Right lung (tissue), 10 donors: ENCODE data around the gene SLC25A38. TPM values are rescaled to one million over a fixed set of nuclear protein-coding genes. Genes with fewer than 3 reads are reported as not detected.
"Not testable (repeated sequence)": the region's sequence is repeated elsewhere in the genome, so short reads cannot be mapped to it uniquely, and the experiment has no call there.

Experiments used
- DNase-seq, 2 donors: peaks; one replicate each; pipeline ENCODE4 v3.0.0-alpha.2; 2013
- long read RNA-seq, 8 donors: transcript quantifications; one replicate each; lab custom pipeline, GENCODE V29; 2026
- polyA plus RNA-seq, 5 donors: library from polyadenylated mRNA; unstranded; fragments of 120-200 nt; gene quantifications; one replicate each; pipeline versions ENCODE4 v1.2.1 to v1.2.3, GENCODE V29; 2013; ENCODE audit warnings: inconsistent platforms in 1 of 5, low replicate concordance in 1 of 5; ENCODE audit not compliant: insufficient read length in 5 of 5, insufficient read depth in 1 of 5

SLC25A38 gene
- 10 to 100 TPM; 35.7 to 44.0 (median 38.8) TPM for polyA plus RNA-seq
- long read RNA-seq, donor 1, transcript SLC25A38-201 (7 exons, 2,147 nt) = major isoform, 19 of 35 reads
- long read RNA-seq, donor 1, partial matches to known transcripts = 16 of 35 reads
- long read RNA-seq, donor 1, other reads (novel, unspliced or antisense) = 0 of 35 reads
- long read RNA-seq, donor 2, transcript SLC25A38-201 (7 exons, 2,147 nt) = major isoform, 16 of 16 reads
- long read RNA-seq, donor 2, partial matches to known transcripts = 0 of 16 reads
- long read RNA-seq, donor 2, other reads (novel, unspliced or antisense) = 0 of 16 reads
- long read RNA-seq, donor 3, transcript SLC25A38-201 (7 exons, 2,147 nt) = major isoform, 10 of 16 reads
- long read RNA-seq, donor 3, partial matches to known transcripts = 6 of 16 reads
- long read RNA-seq, donor 3, other reads (novel, unspliced or antisense) = 0 of 16 reads
- long read RNA-seq, donor 4, transcript SLC25A38-201 (7 exons, 2,147 nt) = major isoform, 11 of 11 reads
- long read RNA-seq, donor 4, partial matches to known transcripts = 0 of 11 reads
- long read RNA-seq, donor 4, other reads (novel, unspliced or antisense) = 0 of 11 reads
- long read RNA-seq, donor 5, transcript SLC25A38-201 (7 exons, 2,147 nt) = major isoform, 14 of 20 reads
- long read RNA-seq, donor 5, partial matches to known transcripts = 6 of 20 reads
- long read RNA-seq, donor 5, other reads (novel, unspliced or antisense) = 0 of 20 reads
- long read RNA-seq, donor 6, transcript SLC25A38-201 (7 exons, 2,147 nt) = major isoform, 12 of 12 reads
- long read RNA-seq, donor 6, partial matches to known transcripts = 0 of 12 reads
- long read RNA-seq, donor 6, other reads (novel, unspliced or antisense) = 0 of 12 reads
- long read RNA-seq, donor 7, transcript SLC25A38-201 (7 exons, 2,147 nt) = major isoform, 8 of 8 reads
- long read RNA-seq, donor 7, partial matches to known transcripts = 0 of 8 reads
- long read RNA-seq, donor 7, other reads (novel, unspliced or antisense) = 0 of 8 reads
- long read RNA-seq, donor 8, partial matches to known transcripts = 0 of 4 reads
- long read RNA-seq, donor 8, other reads (novel, unspliced or antisense) = 0 of 4 reads

GRCh38 chr3:39383045-39383880, at the start of gene SLC25A38:
Gene SLC25A38 (plus strand): TSS chr3:39383370. CDS start chr3:39383725, 355 bp downstream.
- DNase-seq = peak; percentile 72 to 77

- DNase-seq = no peak
Measured at GRCh38 chr3:39333607-39334006, 49.6 kb upstream of the SLC25A38 start.

- DNase-seq = no peak
Measured at GRCh38 chr3:39334205-39334604, 49.0 kb upstream of the SLC25A38 start.

- no peak for DNase-seq
Measured at GRCh38 chr3:39338201-39338600, 45.0 kb upstream of the SLC25A38 start.

GRCh38 chr3:39339086-39339485, 44.1 kb upstream of the SLC25A38 start:
- no peak for DNase-seq

GRCh38 chr3:39343076-39343717, 40.0 kb upstream of the SLC25A38 start:
- DNase-seq = no peak

- DNase-seq = no peak
Measured at GRCh38 chr3:39343760-39344159, 39.4 kb upstream of the SLC25A38 start.

GRCh38 chr3:39344746-39345344, 38.3 kb upstream of the SLC25A38 start:
- no peak for DNase-seq

GRCh38 chr3:39346785-39347585, 36.2 kb upstream of the SLC25A38 start:
- no peak for DNase-seq

- no peak for DNase-seq
Measured at GRCh38 chr3:39347586-39347876, 35.6 kb upstream of the SLC25A38 start.

- DNase-seq = no peak
Measured at GRCh38 chr3:39349080-39349479, 34.1 kb upstream of the SLC25A38 start.

- DNase-seq = no peak
Measured at GRCh38 chr3:39350714-39351113, 32.5 kb upstream of the SLC25A38 start.

- DNase-seq = not testable (repeated sequence)
Measured at GRCh38 chr3:39351134-39351533, 32.0 kb upstream of the SLC25A38 start.

GRCh38 chr3:39353168-39353927, 29.8 kb upstream of the SLC25A38 start:
- DNase-seq = not testable (repeated sequence)

- DNase-seq = no peak
Measured at GRCh38 chr3:39358333-39358732, 24.8 kb upstream of the SLC25A38 start.

- DNase-seq = no peak
Measured at GRCh38 chr3:39361252-39361927, 21.8 kb upstream of the SLC25A38 start.

- DNase-seq = peak in 1 of 2 donors; percentile 36
Measured at GRCh38 chr3:39362192-39362591, 21.0 kb upstream of the SLC25A38 start.

GRCh38 chr3:39362812-39363211, 20.4 kb upstream of the SLC25A38 start:
- no peak for DNase-seq
